Immature natural killer cell (primary cell): ENCODE measurements around the gene DEXI. TPM values are rescaled to one million over a fixed set of nuclear protein-coding genes. Genes with fewer than 3 reads are reported as not detected.

Source experiments
- DNase-seq, 3 donors: peaks; one replicate each; pipeline ENCODE4 v3.0.0; 2022; ENCODE audit warnings: mixed read lengths in 1 of 3
- H3K27ac Mint-ChIP-seq, 6 donors: one replicate each; pipeline ENCODE4 v1.8.0; 2020; ENCODE audit warnings: mixed read lengths in 6 of 6, mild to moderate bottlenecking in 5 of 6, inconsistent platforms in 4 of 6, moderate library complexity in 3 of 6
- H3K27me3 Mint-ChIP-seq, 3 donors: one replicate each; pipeline ENCODE4 v1.8.0; 2020 to 2021; ENCODE audit warnings: low read depth in 3 of 3, mild to moderate bottlenecking in 3 of 3, mixed read lengths in 3 of 3, moderate library complexity in 3 of 3, inconsistent platforms in 1 of 3
- H3K36me3 Mint-ChIP-seq, 3 donors: one replicate each; pipeline ENCODE4 v1.8.0; 2020; ENCODE audit warnings: mixed read lengths in 3 of 3, inconsistent platforms in 2 of 3, mild to moderate bottlenecking in 2 of 3
- H3K4me1 Mint-ChIP-seq, 2 donors: one replicate each; pipeline ENCODE4 v1.8.0; 2020; ENCODE audit warnings: inconsistent platforms in 2 of 2, mild to moderate bottlenecking in 2 of 2, mixed read lengths in 2 of 2, moderate library complexity in 1 of 2
- H3K4me3 Mint-ChIP-seq, 5 donors: one replicate each; pipeline ENCODE4 v1.8.0; 2020; ENCODE audit warnings: mild to moderate bottlenecking in 5 of 5, mixed read lengths in 5 of 5, inconsistent platforms in 3 of 5, moderate library complexity in 3 of 5
- H3K9me3 Mint-ChIP-seq, 6 donors: one replicate each; pipeline ENCODE4 v1.8.0; 2020; ENCODE audit warnings: mild to moderate bottlenecking in 6 of 6, mixed read lengths in 6 of 6, inconsistent platforms in 4 of 6, moderate library complexity in 3 of 6
- polyA plus RNA-seq, 3 donors: library from polyadenylated mRNA; unstranded; fragments of 300-500 nt; fragmentation: Illumina TruSeq; gene quantifications; one replicate each; pipeline ENCODE4 v1.2.3, GENCODE V29; 2021

Gene DEXI
- 10 to 100 TPM; 35.2 to 49.8 (median 45.9) TPM for polyA plus RNA-seq

- H3K27ac Mint-ChIP-seq, result peak within 1 kb of the TSS; percentile 60 to 84 (median 78)
- peak within 1 kb of the TSS; percentile 89 to 93 (median 89) for H3K4me3 Mint-ChIP-seq
Measured at GRCh38 chr16:10942352-10943063, at the start of gene DEXI. TSS of gene DEXI (minus strand) at chr16:10942468. CDS start at chr16:10942005, 463 bp downstream.

GRCh38 chr16:10990378-10990777 lies 48.1 kb upstream of the DEXI start:
- H3K4me1 Mint-ChIP-seq, result peaks cover 18% of the 10 kb centered on the region in 2 donors
- no peak overlapping the region for H3K4me3 Mint-ChIP-seq
- no peak for DNase-seq
- H3K27ac Mint-ChIP-seq, result no peak overlapping the region
- H3K9me3 Mint-ChIP-seq, result no peaks in the 10 kb centered on the region
- H3K27me3 Mint-ChIP-seq, result peaks cover 0 to 1% (median 0%) of the 10 kb centered on the region in 3 donors
- H3K36me3 Mint-ChIP-seq, result peaks cover 21 to 31% (median 25%) of the 10 kb centered on the region in 3 donors

More at GRCh38 chr16:10942352-10943063, at the start of gene DEXI:
- Mint-ChIP-seq H3K36me3 (no peaks in the 10 kb centered on the region), H3K9me3 (no peaks in the 10 kb centered on the region), H3K4me1 (peaks cover 81 to 82% of the 10 kb centered on the region in 2 donors), H3K27me3 (peaks cover 2 to 11% (median 5%) of the 10 kb centered on the region in 3 donors)
- peak; percentile 94 to 95 (median 94) for DNase-seq

- Mint-ChIP-seq H3K27me3 (peaks cover 0 to 1% (median 0%) of the 10 kb centered on the region in 3 donors), H3K27ac (no peak overlapping the region), H3K4me1 (peaks cover 17 to 18% of the 10 kb centered on the region in 2 donors), H3K36me3 (peaks cover 16 to 29% (median 28%) of the 10 kb centered on the region in 3 donors), H3K9me3 (no peaks in the 10 kb centered on the region), H3K4me3 (no peak overlapping the region)
- DNase-seq, result no peak
Measured at GRCh38 chr16:10989559-10989958, 47.3 kb upstream of the DEXI start.

- Mint-ChIP-seq H3K27me3 (peaks cover 0 to 1% (median 0%) of the 10 kb centered on the region in 3 donors), H3K9me3 (no peaks in the 10 kb centered on the region), H3K27ac (no peak overlapping the region), H3K4me1 (peaks cover 17 to 18% of the 10 kb centered on the region in 2 donors), H3K4me3 (no peak overlapping the region), H3K36me3 (peaks cover 15 to 32% (median 29%) of the 10 kb centered on the region in 3 donors)
- DNase-seq, result no peak
Measured at GRCh38 chr16:10988879-10989278, 46.6 kb upstream of the DEXI start.

- DNase-seq, result no peak
- Mint-ChIP-seq H3K27ac (peak overlapping the region in 1 of 6 donors; percentile 6), H3K36me3 (peaks cover 15 to 35% (median 29%) of the 10 kb centered on the region in 3 donors), H3K27me3 (peaks cover 0 to 1% (median 0%) of the 10 kb centered on the region in 3 donors), H3K9me3 (no peaks in the 10 kb centered on the region), H3K4me1 (peaks cover 17 to 18% of the 10 kb centered on the region in 2 donors), H3K4me3 (no peak overlapping the region)
Measured at GRCh38 chr16:10988164-10988803, 46.0 kb upstream of the DEXI start.

GRCh38 chr16:10987361-10988163 lies 45.3 kb upstream of the DEXI start:
- peaks cover 17 to 18% of the 10 kb centered on the region in 2 donors for H3K4me1 Mint-ChIP-seq
- peak overlapping the region in 3 of 5 donors; percentile 8 to 33 (median 20) for H3K4me3 Mint-ChIP-seq
- H3K36me3 Mint-ChIP-seq, result peaks cover 9 to 30% (median 29%) of the 10 kb centered on the region in 3 donors
- peaks cover 0 to 1% (median 0%) of the 10 kb centered on the region in 3 donors for H3K27me3 Mint-ChIP-seq
- DNase-seq, result no peak
- H3K27ac Mint-ChIP-seq, result peak overlapping the region in 5 of 6 donors; percentile 6 to 72 (median 31)
- H3K9me3 Mint-ChIP-seq, result no peaks in the 10 kb centered on the region

- Mint-ChIP-seq H3K27ac (no peak overlapping the region), H3K4me1 (peaks cover 14 to 18% of the 10 kb centered on the region in 2 donors), H3K9me3 (no peaks in the 10 kb centered on the region), H3K4me3 (no peak overlapping the region), H3K27me3 (peaks cover 0 to 1% (median 0%) of the 10 kb centered on the region in 3 donors), H3K36me3 (peaks cover 14 to 24% (median 15%) of the 10 kb centered on the region in 3 donors)
- no peak for DNase-seq
Measured at GRCh38 chr16:10984509-10984908, 42.2 kb upstream of the DEXI start.

GRCh38 chr16:10983159-10983558 lies 40.9 kb upstream of the DEXI start:
- DNase-seq, result peak in 1 of 3 donors; percentile 8
- peaks cover 10 to 12% of the 10 kb centered on the region in 2 donors for H3K4me1 Mint-ChIP-seq
- H3K9me3 Mint-ChIP-seq, result no peaks in the 10 kb centered on the region
- H3K27me3 Mint-ChIP-seq, result peaks cover 0 to 1% (median 0%) of the 10 kb centered on the region in 3 donors
- H3K27ac Mint-ChIP-seq, result peak overlapping the region in 1 of 6 donors; percentile 40
- H3K36me3 Mint-ChIP-seq, result peaks cover 14 to 28% (median 18%) of the 10 kb centered on the region in 3 donors
- no peak overlapping the region for H3K4me3 Mint-ChIP-seq

- Mint-ChIP-seq H3K36me3 (peaks cover 17 to 31% (median 21%) of the 10 kb centered on the region in 3 donors), H3K27me3 (peaks cover 0 to 1% (median 0%) of the 10 kb centered on the region in 3 donors), H3K9me3 (no peaks in the 10 kb centered on the region), H3K27ac (no peak overlapping the region), H3K4me3 (no peak overlapping the region), H3K4me1 (peaks cover 5 to 6% of the 10 kb centered on the region in 2 donors)
- DNase-seq, result no peak
Measured at GRCh38 chr16:10982465-10983150, 40.3 kb upstream of the DEXI start.

- Mint-ChIP-seq H3K27me3 (peaks cover 0 to 1% (median 0%) of the 10 kb centered on the region in 3 donors), H3K27ac (no peak overlapping the region), H3K36me3 (peaks cover 19 to 32% (median 22%) of the 10 kb centered on the region in 3 donors), H3K4me1 (no peaks in the 10 kb centered on the region), H3K9me3 (no peaks in the 10 kb centered on the region), H3K4me3 (no peak overlapping the region)
- DNase-seq, result no peak
Measured at GRCh38 chr16:10981697-10982216, 39.5 kb upstream of the DEXI start.

GRCh38 chr16:10980813-10981212 lies 38.5 kb upstream of the DEXI start:
- no peaks in the 10 kb centered on the region for H3K27me3 Mint-ChIP-seq
- no peak overlapping the region for H3K4me3 Mint-ChIP-seq

GRCh38 chr16:10979717-10980601 lies 37.7 kb upstream of the DEXI start:
- H3K9me3 Mint-ChIP-seq, result no peaks in the 10 kb centered on the region
- no peak for DNase-seq
- H3K27me3 Mint-ChIP-seq, result no peaks in the 10 kb centered on the region
- no peak overlapping the region for H3K4me3 Mint-ChIP-seq
- H3K36me3 Mint-ChIP-seq, result peaks cover 19 to 30% (median 19%) of the 10 kb centered on the region in 3 donors
- H3K27ac Mint-ChIP-seq, result no peak overlapping the region
- H3K4me1 Mint-ChIP-seq, result no peaks in the 10 kb centered on the region

More at GRCh38 chr16:10980813-10981212, 38.5 kb upstream of the DEXI start:
- H3K9me3 Mint-ChIP-seq, result no peaks in the 10 kb centered on the region
- no peaks in the 10 kb centered on the region for H3K4me1 Mint-ChIP-seq
- H3K36me3 Mint-ChIP-seq, result peaks cover 19 to 29% (median 22%) of the 10 kb centered on the region in 3 donors
- no peak for DNase-seq
- peak overlapping the region in 1 of 6 donors; percentile 3 for H3K27ac Mint-ChIP-seq
